ENCODE results near the gene DNAAF1.

DNAAF1 gene

DNA sequence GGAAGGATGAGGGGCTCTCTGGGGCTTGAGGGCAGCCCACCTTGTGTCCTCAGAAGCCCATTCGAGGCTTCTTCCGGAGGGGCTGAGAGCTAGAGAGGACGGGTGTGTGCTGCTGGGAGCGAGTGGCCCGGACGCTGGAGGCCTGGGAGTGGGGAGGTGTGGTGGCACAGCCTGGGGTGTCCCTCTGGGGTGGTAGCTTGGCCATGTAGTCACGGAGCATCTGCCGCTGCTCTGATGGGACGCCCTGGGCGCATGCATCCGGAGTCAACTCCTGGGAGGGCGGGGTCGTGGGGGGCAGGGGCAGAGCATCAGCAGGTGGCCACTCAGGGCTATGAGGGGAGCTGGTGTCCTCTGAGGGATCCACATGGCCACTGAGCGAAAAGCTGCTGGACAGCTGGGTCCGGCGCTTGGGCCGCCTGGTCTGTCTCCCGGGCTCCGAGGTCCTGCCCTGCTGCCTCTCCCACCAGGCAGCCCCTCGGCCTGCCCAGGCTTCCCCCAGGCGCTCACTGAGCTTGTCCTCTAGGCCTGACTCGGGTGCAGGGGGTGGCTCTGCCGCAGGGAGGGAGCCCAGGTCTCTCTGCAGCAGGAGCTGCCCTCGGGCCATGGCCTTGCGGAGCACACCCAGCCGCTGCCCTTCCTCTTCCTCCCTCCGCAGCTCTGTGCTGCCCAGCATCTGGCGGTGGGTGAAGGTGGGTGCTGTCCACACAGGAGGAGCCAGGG lies 33.9 kb downstream of the DNAAF1 start:
- TF ChIP-seq, protein P1, sequence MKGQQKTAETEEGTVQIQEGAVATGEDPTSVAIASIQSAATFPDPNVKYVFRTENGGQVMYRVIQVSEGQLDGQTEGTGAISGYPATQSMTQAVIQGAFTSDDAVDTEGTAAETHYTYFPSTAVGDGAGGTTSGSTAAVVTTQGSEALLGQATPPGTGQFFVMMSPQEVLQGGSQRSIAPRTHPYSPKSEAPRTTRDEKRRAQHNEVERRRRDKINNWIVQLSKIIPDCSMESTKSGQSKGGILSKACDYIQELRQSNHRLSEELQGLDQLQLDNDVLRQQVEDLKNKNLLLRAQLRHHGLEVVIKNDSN (IDR thresholded peaks at IDR 0.05): no peak
- TF ChIP-seq, protein P2, sequence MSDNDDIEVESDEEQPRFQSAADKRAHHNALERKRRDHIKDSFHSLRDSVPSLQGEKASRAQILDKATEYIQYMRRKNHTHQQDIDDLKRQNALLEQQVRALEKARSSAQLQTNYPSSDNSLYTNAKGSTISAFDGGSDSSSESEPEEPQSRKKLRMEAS (IDR thresholded peaks at IDR 0.05): no peak
- TF ChIP-seq RAD21 (IDR thresholded peaks at IDR 0.05; ENCODE audit: low read depth): no peak
- TF ChIP-seq CREB1 (IDR thresholded peaks at IDR 0.05; ENCODE audit: low read depth): no peak
- no peak for TF ChIP-seq CEBPB (IDR thresholded peaks at IDR 0.05)
- no peak for TF ChIP-seq TEAD4 (IDR thresholded peaks at IDR 0.05)
- no peak for TF ChIP-seq NFIC (IDR thresholded peaks at IDR 0.05)
- TF ChIP-seq TCF12 (IDR thresholded peaks at IDR 0.05; ENCODE audit: low read depth): no peak
- no peak for TF ChIP-seq EGR1 (IDR thresholded peaks at IDR 0.05)
- TF ChIP-seq, protein P3, sequence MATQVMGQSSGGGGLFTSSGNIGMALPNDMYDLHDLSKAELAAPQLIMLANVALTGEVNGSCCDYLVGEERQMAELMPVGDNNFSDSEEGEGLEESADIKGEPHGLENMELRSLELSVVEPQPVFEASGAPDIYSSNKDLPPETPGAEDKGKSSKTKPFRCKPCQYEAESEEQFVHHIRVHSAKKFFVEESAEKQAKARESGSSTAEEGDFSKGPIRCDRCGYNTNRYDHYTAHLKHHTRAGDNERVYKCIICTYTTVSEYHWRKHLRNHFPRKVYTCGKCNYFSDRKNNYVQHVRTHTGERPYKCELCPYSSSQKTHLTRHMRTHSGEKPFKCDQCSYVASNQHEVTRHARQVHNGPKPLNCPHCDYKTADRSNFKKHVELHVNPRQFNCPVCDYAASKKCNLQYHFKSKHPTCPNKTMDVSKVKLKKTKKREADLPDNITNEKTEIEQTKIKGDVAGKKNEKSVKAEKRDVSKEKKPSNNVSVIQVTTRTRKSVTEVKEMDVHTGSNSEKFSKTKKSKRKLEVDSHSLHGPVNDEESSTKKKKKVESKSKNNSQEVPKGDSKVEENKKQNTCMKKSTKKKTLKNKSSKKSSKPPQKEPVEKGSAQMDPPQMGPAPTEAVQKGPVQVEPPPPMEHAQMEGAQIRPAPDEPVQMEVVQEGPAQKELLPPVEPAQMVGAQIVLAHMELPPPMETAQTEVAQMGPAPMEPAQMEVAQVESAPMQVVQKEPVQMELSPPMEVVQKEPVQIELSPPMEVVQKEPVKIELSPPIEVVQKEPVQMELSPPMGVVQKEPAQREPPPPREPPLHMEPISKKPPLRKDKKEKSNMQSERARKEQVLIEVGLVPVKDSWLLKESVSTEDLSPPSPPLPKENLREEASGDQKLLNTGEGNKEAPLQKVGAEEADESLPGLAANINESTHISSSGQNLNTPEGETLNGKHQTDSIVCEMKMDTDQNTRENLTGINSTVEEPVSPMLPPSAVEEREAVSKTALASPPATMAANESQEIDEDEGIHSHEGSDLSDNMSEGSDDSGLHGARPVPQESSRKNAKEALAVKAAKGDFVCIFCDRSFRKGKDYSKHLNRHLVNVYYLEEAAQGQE (IDR thresholded peaks at IDR 0.05; ENCODE audit: low read depth): no peak
- no peak for TF ChIP-seq TAF1 (IDR thresholded peaks at IDR 0.05; ENCODE audit: low read depth)
- TF ChIP-seq EP300 (IDR thresholded peaks at IDR 0.05; ENCODE audit: borderline replicate concordance): no peak
- TF ChIP-seq YY1 (IDR thresholded peaks at IDR 0.05; ENCODE audit: low read depth): no peak
- TF ChIP-seq ZBTB7A (IDR thresholded peaks at IDR 0.05; ENCODE audit: low read depth): no peak
- no peak for TF ChIP-seq FOXM1 (IDR thresholded peaks at IDR 0.05; ENCODE audit: borderline replicate concordance, low read depth)

DNA sequence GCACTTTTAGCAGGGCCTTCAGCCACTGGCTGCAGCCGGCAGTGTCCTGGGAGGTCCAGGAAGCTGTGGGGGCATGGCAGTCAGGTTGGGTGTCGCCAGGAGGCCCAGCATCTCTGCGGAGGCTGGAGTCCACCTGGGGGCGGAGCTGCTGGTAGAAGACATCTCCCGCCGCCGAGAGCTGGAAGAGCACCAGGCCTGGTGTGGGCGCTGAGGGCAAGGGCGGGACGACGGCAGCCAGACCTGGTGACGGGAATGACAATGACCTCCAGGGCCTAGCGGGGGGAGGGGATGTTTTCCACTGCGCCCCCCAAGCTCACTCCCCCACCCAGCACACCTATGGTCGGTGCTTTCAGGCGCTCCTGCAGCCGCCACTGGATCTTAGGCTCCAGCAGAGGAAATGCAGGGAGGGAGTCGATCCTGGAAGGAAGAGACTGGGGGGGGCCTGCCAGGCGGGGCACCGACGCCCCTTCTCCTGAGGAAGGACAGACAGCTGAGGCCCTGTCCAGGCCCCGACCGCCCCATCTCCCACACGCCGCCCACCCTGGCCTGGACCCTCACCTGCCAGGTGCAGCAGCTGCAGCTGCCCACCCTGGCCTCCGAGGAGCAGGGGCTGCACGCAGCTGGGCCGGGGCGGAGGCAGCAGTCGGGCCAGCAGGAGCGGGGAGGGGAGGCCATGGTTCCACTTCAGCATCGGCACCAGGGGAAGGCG lies 34.7 kb downstream of the DNAAF1 start:
- TF ChIP-seq FOXM1 (IDR thresholded peaks at IDR 0.05; ENCODE audit: borderline replicate concordance, low read depth) (no peak), TEAD4 (IDR thresholded peaks at IDR 0.05) (no peak), TAF1 (IDR thresholded peaks at IDR 0.05; ENCODE audit: low read depth) (no peak), NFIC (IDR thresholded peaks at IDR 0.05) (no peak), EP300 (IDR thresholded peaks at IDR 0.05; ENCODE audit: borderline replicate concordance) (no peak), YY1 (IDR thresholded peaks at IDR 0.05; ENCODE audit: low read depth) (no peak), EGR1 (IDR thresholded peaks at IDR 0.05) (no peak), CEBPB (IDR thresholded peaks at IDR 0.05) (no peak), ZBTB7A (IDR thresholded peaks at IDR 0.05; ENCODE audit: low read depth) (no peak), RAD21 (IDR thresholded peaks at IDR 0.05; ENCODE audit: low read depth) (no peak), CREB1 (IDR thresholded peaks at IDR 0.05; ENCODE audit: low read depth) (no peak), TCF12 (IDR thresholded peaks at IDR 0.05; ENCODE audit: low read depth) (no peak)
- TF ChIP-seq, protein P2 (IDR thresholded peaks at IDR 0.05): no peak
- TF ChIP-seq, protein P1 (IDR thresholded peaks at IDR 0.05): no peak
- TF ChIP-seq, protein P3 (IDR thresholded peaks at IDR 0.05; ENCODE audit: low read depth): no peak

DNA sequence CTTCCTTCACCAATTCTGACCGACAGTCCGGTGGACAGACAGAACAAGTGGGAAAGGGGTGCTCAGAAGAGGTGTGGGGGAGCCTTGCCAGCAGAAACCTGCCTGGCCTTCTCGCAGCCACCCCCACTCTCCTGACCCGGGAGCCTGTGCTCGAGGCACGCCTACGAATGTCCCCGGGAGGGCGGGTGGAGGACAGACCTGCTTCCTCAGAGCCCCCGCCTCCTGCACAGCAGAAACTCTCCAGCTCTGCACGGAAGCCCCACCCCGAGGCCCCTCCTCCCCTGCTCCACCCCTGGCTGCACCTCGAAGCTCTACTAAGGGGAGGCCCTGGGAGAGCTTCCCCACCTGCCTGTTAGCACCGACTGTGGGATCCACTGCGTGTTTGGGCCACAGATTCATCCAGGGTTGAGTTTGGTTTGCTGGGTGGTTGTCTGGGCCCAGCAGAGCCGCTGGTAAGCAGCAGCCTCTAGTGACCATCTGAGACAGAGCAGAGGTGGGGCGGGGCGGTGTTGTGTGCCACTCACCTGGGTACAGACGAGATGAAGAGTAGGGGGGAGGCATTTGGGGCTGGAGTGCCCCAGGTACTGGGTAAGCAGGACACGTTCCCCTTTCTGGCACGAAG lies 35.5 kb downstream of the DNAAF1 start:
- TF ChIP-seq FOXM1 (IDR thresholded peaks at IDR 0.05; ENCODE audit: borderline replicate concordance, low read depth) (no peak), YY1 (IDR thresholded peaks at IDR 0.05; ENCODE audit: low read depth) (no peak), EP300 (IDR thresholded peaks at IDR 0.05; ENCODE audit: borderline replicate concordance) (no peak), ZBTB7A (IDR thresholded peaks at IDR 0.05; ENCODE audit: low read depth) (no peak), RAD21 (IDR thresholded peaks at IDR 0.05; ENCODE audit: low read depth) (peak; percentile 3; the same call in 1 of the 2 replicates)

DNA sequence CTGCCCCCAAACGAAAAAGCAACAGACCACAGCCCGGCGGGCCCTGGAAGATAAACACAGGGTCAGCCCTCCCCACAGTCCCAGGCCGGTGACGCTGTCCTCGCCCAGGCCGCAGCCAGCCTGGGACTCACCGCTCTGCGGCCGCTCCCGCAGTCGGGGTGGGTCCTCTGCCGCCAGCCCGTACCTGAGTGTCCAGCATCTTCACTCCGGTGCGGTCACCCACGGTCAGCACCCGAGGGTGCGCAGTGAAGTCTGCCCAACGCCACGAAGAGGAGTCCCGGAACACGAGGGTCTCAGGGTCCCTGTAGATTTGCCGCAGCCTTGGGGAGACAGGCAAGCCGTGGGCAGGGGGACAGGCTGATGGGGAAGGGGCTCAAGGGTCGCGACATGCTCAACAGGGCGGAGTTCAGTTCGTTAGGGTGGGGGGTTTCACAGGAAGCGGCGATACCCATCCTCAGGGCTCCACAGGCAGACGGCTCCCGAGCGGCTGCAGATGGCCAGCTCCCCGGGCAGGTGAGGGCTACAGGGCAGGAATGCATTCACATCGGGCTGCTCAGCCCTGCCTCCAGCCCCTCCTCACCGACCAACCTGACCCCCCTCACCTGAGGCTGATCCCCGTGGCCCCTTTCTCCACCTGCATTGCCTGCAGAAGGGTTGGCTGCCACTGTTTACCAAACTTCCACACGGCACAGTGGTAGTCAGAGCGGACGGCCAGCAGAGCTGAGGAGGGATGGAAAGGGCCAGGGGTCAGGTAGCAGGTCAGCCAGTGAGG lies 36.2 kb downstream of the DNAAF1 start:
- TF ChIP-seq, protein P1 (IDR thresholded peaks at IDR 0.05): no peak
- TF ChIP-seq CREB1 (IDR thresholded peaks at IDR 0.05; ENCODE audit: low read depth): no peak
- TF ChIP-seq EGR1 (IDR thresholded peaks at IDR 0.05): no peak
- no peak for TF ChIP-seq TCF12 (IDR thresholded peaks at IDR 0.05; ENCODE audit: low read depth)
- TF ChIP-seq, protein P2 (IDR thresholded peaks at IDR 0.05): no peak
- no peak for TF ChIP-seq YY1 (IDR thresholded peaks at IDR 0.05; ENCODE audit: low read depth)
- TF ChIP-seq EP300 (IDR thresholded peaks at IDR 0.05; ENCODE audit: borderline replicate concordance): no peak
- TF ChIP-seq TEAD4 (IDR thresholded peaks at IDR 0.05): no peak
- TF ChIP-seq ZBTB7A (IDR thresholded peaks at IDR 0.05; ENCODE audit: low read depth): no peak
- no peak for TF ChIP-seq NFIC (IDR thresholded peaks at IDR 0.05)
- no peak for TF ChIP-seq CEBPB (IDR thresholded peaks at IDR 0.05)
- TF ChIP-seq TAF1 (IDR thresholded peaks at IDR 0.05; ENCODE audit: low read depth): no peak
- no peak for TF ChIP-seq RAD21 (IDR thresholded peaks at IDR 0.05; ENCODE audit: low read depth)
- TF ChIP-seq FOXM1 (IDR thresholded peaks at IDR 0.05; ENCODE audit: borderline replicate concordance, low read depth): no peak
- TF ChIP-seq, protein P3 (IDR thresholded peaks at IDR 0.05; ENCODE audit: low read depth): no peak
